Loucy (cell line): Measurements from ENCODE around the gene EIF4E2.

Experiments
- H2AFZ ChIP-seq: fragments of 200-600 bp; sonication (generic); 2 replicates; pipeline ENCODE4 v1.6.0; 2016; ENCODE audit warnings: antibody characterized with exemption, mild to moderate bottlenecking, low read length, moderate library complexity
- H3F3A ChIP-seq: fragments of 200-600 bp; 2 replicates; pipeline ENCODE4 v1.6.0; 2016; ENCODE audit warnings: antibody characterized with exemption, low read depth, mild to moderate bottlenecking
- H3K27me3 ChIP-seq: fragments of 200-600 bp; sonication (generic); 2 replicates; pipeline ENCODE4 v1.6.1; 2014; ENCODE audit warnings: low read length, mild to moderate bottlenecking; ENCODE audit not compliant: insufficient read depth, poor library complexity, severe bottlenecking
- H3K36me3 ChIP-seq: fragments of 200-600 bp; sonication (generic); 2 replicates; pipeline ENCODE4 v1.6.1; 2016; ENCODE audit warnings: low read length; ENCODE audit not compliant: insufficient read depth
- H3K4me1 ChIP-seq: fragments of 200-600 bp; sonication (generic); 2 replicates; pipeline ENCODE4 v1.5.1; 2014; ENCODE audit warnings: low read length, mild to moderate bottlenecking; ENCODE audit not compliant: insufficient read depth, poor library complexity, severe bottlenecking
- H3K4me2 ChIP-seq: fragments of 200-600 bp; sonication (generic); 2 replicates; pipeline ENCODE4 v1.6.0; 2014; ENCODE audit warnings: antibody characterized with exemption, low read length, low read depth, mild to moderate bottlenecking; ENCODE audit not compliant: poor library complexity, severe bottlenecking
- H3K4me3 ChIP-seq: fragments of 200-600 bp; sonication (generic); 2 replicates; pipeline ENCODE4 v1.5.1; 2014; ENCODE audit warnings: low read length, mild to moderate bottlenecking, mixed read lengths; ENCODE audit not compliant: poor library complexity, severe bottlenecking
- H3K79me2 ChIP-seq: fragments of 200-600 bp; sonication (generic); 2 replicates; pipeline ENCODE4 v1.6.1; 2014; ENCODE audit warnings: low read length; ENCODE audit not compliant: insufficient read depth
- H3K9ac ChIP-seq: fragments of 200-600 bp; sonication (generic); 2 replicates; pipeline ENCODE4 v1.6.0; 2014; ENCODE audit warnings: mild to moderate bottlenecking, low read depth, low read length, moderate library complexity; ENCODE audit not compliant: poor library complexity, severe bottlenecking
- H3K9me2 ChIP-seq: fragments of 200-600 bp; sonication (generic); replicated peaks from 2 replicates; pipeline ENCODE4 v1.6.1; 2016; ENCODE audit warnings: low read depth, low read length, mixed read lengths
- H3K9me3 ChIP-seq: fragments of 200-600 bp; sonication (generic); 2 replicates; pipeline ENCODE4 v1.6.1; 2014; ENCODE audit warnings: mild to moderate bottlenecking, antibody characterized with exemption, low read length, low read depth; ENCODE audit not compliant: insufficient read depth
- H4K20me1 ChIP-seq: fragments of 200-600 bp; sonication (generic); 2 replicates; pipeline ENCODE4 v1.6.0; 2014; ENCODE audit warnings: antibody characterized with exemption, low read length, mild to moderate bottlenecking; ENCODE audit not compliant: insufficient read depth, poor library complexity, severe bottlenecking
- EZH2phosphoT487 ChIP-seq: fragments of 200-600 bp; IDR thresholded peaks from 2 replicates; pipeline ENCODE4 v1.6.1; 2018; ENCODE audit warnings: antibody characterized with exemption, mild to moderate bottlenecking, moderate library complexity, borderline replicate concordance
- TF ChIP-seq, protein P1 (sequence below): fragments of 200-600 bp; sonication (generic); conservative IDR thresholded peaks from 2 replicates; pipeline ENCODE4 v1.5.1; 2014; ENCODE audit warnings: mild to moderate bottlenecking, antibody characterized with exemption, low read length

EIF4E2 gene

DNA sequence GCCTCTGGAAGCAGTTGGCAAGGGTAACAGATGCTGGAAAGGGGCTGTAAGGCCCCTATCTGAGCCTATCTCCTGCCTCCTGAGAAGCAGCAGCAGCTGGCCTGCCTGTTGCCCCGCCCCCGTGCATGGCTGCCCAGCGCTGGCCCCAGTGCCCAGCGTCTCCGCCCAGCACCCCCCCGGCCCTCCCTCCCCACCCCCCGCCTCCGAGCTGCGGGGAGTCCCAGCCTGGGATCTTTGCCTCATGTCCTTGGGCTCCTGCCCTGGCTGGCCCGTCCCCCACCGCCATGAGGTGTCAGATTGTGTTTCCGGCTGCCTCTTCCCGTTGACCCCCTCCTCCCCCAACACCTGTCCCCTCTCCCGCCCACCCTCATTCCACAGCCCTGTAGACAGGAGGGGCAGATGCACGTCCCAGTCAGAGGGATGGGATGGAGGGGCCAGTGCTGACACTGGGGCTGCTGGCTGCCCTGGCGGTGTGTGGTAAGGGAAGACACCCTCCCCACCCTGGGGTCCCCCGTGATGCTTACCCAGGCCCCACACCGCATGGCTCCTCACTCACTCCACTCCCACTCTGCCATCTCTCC is 24.6 kb upstream of the EIF4E2 start, which contains the start of gene CHRND:
Gene CHRND (plus strand): TSS at position 370 of the 581 bp plus-strand sequence. CDS start 56 bp downstream, at position 426.
- H3K9me3 ChIP-seq = no peaks in the 10 kb centered on the region
- H3K9ac ChIP-seq = no peak within 1 kb of the TSS
- no peaks in the 10 kb centered on the region for H3K9me2 ChIP-seq
- H4K20me1 ChIP-seq = no peaks in the 10 kb centered on the region
- H3K4me3 ChIP-seq = no peak within 1 kb of the TSS
- H3K36me3 ChIP-seq = no peaks in the 10 kb centered on the region
- no peaks in the 10 kb centered on the region for H3F3A ChIP-seq
- no peaks in the 10 kb centered on the region for H3K79me2 ChIP-seq
- H3K4me1 ChIP-seq = peaks cover 7% of the 10 kb centered on the region
- H3K27me3 ChIP-seq = no peaks in the 10 kb centered on the region
- TF ChIP-seq EZH2phosphoT487 = no peak
- TF ChIP-seq, protein P1, sequence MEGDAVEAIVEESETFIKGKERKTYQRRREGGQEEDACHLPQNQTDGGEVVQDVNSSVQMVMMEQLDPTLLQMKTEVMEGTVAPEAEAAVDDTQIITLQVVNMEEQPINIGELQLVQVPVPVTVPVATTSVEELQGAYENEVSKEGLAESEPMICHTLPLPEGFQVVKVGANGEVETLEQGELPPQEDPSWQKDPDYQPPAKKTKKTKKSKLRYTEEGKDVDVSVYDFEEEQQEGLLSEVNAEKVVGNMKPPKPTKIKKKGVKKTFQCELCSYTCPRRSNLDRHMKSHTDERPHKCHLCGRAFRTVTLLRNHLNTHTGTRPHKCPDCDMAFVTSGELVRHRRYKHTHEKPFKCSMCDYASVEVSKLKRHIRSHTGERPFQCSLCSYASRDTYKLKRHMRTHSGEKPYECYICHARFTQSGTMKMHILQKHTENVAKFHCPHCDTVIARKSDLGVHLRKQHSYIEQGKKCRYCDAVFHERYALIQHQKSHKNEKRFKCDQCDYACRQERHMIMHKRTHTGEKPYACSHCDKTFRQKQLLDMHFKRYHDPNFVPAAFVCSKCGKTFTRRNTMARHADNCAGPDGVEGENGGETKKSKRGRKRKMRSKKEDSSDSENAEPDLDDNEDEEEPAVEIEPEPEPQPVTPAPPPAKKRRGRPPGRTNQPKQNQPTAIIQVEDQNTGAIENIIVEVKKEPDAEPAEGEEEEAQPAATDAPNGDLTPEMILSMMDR = no peak
- no peak within 1 kb of the TSS for H2AFZ ChIP-seq
- H3K4me2 ChIP-seq = no peak within 1 kb of the TSS

GRCh38 chr2:232526372-232526941 is 24.0 kb upstream of the EIF4E2 start:
- no peak overlapping the region for H3K4me2 ChIP-seq
- no peaks in the 10 kb centered on the region for H3K36me3 ChIP-seq
- no peak overlapping the region for H3K9ac ChIP-seq
- H2AFZ ChIP-seq = no peak overlapping the region
- H3K9me3 ChIP-seq = no peaks in the 10 kb centered on the region
- H3K4me3 ChIP-seq = no peak overlapping the region
- no peaks in the 10 kb centered on the region for H3K27me3 ChIP-seq
- H3F3A ChIP-seq = no peaks in the 10 kb centered on the region
- peaks cover 7% of the 10 kb centered on the region for H3K4me1 ChIP-seq
- TF ChIP-seq EZH2phosphoT487 = no peak
- TF ChIP-seq, protein P1 = no peak
- no peaks in the 10 kb centered on the region for H3K79me2 ChIP-seq
- no peaks in the 10 kb centered on the region for H3K9me2 ChIP-seq
- no peaks in the 10 kb centered on the region for H4K20me1 ChIP-seq

- Histone ChIP-seq H3F3A (no peaks in the 10 kb centered on the region), H3K9me2 (no peaks in the 10 kb centered on the region), H3K4me3 (no peak overlapping the region), H3K4me1 (peaks cover 7% of the 10 kb centered on the region), H3K79me2 (no peaks in the 10 kb centered on the region), H4K20me1 (no peaks in the 10 kb centered on the region), H2AFZ (no peak overlapping the region), H3K9ac (no peak overlapping the region), H3K9me3 (no peaks in the 10 kb centered on the region), H3K4me2 (no peak overlapping the region), H3K27me3 (no peaks in the 10 kb centered on the region), H3K36me3 (no peaks in the 10 kb centered on the region)
- TF ChIP-seq, protein P1 = no peak
- no peak for TF ChIP-seq EZH2phosphoT487
These were observed 22.5 kb upstream of the EIF4E2 start for GRCh38 chr2:232527905-232528470.
